Calu3 (cell line): ENCODE data around the gene PCGF5. TPM values are rescaled to one million over a fixed set of nuclear protein-coding genes. Genes with fewer than 3 reads are reported as not detected.
"Not testable (repeated sequence)": the region's sequence is repeated elsewhere in the genome, so short reads cannot be mapped to it uniquely, and the experiment has no call there.

ENCODE experiments used
- BruUV-seq: library from RNA; stranded (reverse); fragments of 400-500 nt; replicated peaks from 2 replicates; lab custom pipeline; 2021; lab: Mats Ljungman, UMichigan
- CTCF ChIA-PET: fragments of 300-600 bp; sonication (Branson Sonifier 250); formaldehyde crosslinking; loops from one replicate; lab custom pipeline; 2022; ENCODE audit warnings: antibody characterized with exemption; lab: Charles Lee
- DNase-seq: peaks from one replicate; pipeline ENCODE4 v3.0.0; 2022
- H3K27ac Mint-ChIP-seq: one replicate; pipeline ENCODE4 v1.8.0; 2022; ENCODE audit warnings: mixed read lengths; ENCODE audit not compliant: unreplicated experiment
- H3K27me3 Mint-ChIP-seq: one replicate; pipeline ENCODE4 v1.8.0; 2022; ENCODE audit warnings: mixed read lengths; ENCODE audit not compliant: unreplicated experiment
- H3K36me3 Mint-ChIP-seq: one replicate; pipeline ENCODE4 v1.8.0; 2022; ENCODE audit warnings: mild to moderate bottlenecking, moderate library complexity, mixed read lengths; ENCODE audit not compliant: insufficient read depth, unreplicated experiment
- H3K4me1 Mint-ChIP-seq: one replicate; pipeline ENCODE4 v1.8.0; 2022; ENCODE audit warnings: mild to moderate bottlenecking, low read depth, mixed read lengths; ENCODE audit not compliant: unreplicated experiment
- H3K4me3 Mint-ChIP-seq: one replicate; pipeline ENCODE4 v1.8.0; 2022; ENCODE audit warnings: mild to moderate bottlenecking, low read depth, moderate library complexity, mixed read lengths; ENCODE audit not compliant: unreplicated experiment
- H3K9me3 Mint-ChIP-seq: one replicate; pipeline ENCODE4 v1.8.0; 2022; ENCODE audit warnings: low read depth, mixed read lengths; ENCODE audit not compliant: unreplicated experiment
- intact Hi-C: fragments of 100-400 bp; cut with micrococcal nuclease; formaldehyde crosslinking; loops from one replicate; pipeline ENCODE4 v1.10.0; 2022; ENCODE audit not compliant: unreplicated experiment
- total RNA-seq: library from RNA; stranded (reverse); gene quantifications from 2 replicates; pipeline ENCODE4 v1.2.3, GENCODE V29; 2022
- TF ChIP-seq, protein P1 (sequence below): fragments of 200-600 bp; IDR thresholded peaks from one replicate; pipeline ENCODE4 v1.8.0; 2022; ENCODE audit warnings: antibody characterized with exemption; ENCODE audit not compliant: unreplicated experiment

Gene PCGF5
- total RNA-seq, 1 experiment from 2014 or later = 19.5 TPM

DNA sequence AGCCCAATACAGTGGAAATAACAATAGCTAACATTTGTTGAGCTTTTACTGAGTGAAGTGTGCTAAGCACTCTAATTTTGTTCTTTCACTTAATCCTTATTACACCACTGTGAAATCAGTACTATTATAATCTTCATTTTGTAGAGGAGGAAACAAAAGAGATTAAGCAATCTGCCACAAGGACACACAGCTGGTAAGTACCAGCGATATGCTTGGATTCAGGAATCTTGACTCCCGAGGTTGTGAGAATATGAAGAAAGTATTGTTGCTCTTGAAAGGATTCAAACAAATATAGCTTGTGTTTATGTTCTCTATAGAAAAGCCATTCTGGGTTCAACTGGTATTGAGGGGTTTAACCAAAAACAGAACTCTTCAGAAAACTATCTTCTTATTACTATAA lies 96.0 kb downstream of the PCGF5 start:
- Mint-ChIP-seq H3K4me1 (no peaks in the 10 kb centered on the region), H3K9me3 (no peaks in the 10 kb centered on the region), H3K27ac (no peak overlapping the region), H3K27me3 (no peaks in the 10 kb centered on the region), H3K36me3 (no peaks in the 10 kb centered on the region), H3K4me3 (no peak overlapping the region)
- TF ChIP-seq, protein P1, sequence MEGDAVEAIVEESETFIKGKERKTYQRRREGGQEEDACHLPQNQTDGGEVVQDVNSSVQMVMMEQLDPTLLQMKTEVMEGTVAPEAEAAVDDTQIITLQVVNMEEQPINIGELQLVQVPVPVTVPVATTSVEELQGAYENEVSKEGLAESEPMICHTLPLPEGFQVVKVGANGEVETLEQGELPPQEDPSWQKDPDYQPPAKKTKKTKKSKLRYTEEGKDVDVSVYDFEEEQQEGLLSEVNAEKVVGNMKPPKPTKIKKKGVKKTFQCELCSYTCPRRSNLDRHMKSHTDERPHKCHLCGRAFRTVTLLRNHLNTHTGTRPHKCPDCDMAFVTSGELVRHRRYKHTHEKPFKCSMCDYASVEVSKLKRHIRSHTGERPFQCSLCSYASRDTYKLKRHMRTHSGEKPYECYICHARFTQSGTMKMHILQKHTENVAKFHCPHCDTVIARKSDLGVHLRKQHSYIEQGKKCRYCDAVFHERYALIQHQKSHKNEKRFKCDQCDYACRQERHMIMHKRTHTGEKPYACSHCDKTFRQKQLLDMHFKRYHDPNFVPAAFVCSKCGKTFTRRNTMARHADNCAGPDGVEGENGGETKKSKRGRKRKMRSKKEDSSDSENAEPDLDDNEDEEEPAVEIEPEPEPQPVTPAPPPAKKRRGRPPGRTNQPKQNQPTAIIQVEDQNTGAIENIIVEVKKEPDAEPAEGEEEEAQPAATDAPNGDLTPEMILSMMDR = no peak
- no peak for DNase-seq
- CTCF ChIA-PET = no interaction called here
- intact Hi-C loops = no loop called here
- no TSS peak for BruUV-seq

DNA sequence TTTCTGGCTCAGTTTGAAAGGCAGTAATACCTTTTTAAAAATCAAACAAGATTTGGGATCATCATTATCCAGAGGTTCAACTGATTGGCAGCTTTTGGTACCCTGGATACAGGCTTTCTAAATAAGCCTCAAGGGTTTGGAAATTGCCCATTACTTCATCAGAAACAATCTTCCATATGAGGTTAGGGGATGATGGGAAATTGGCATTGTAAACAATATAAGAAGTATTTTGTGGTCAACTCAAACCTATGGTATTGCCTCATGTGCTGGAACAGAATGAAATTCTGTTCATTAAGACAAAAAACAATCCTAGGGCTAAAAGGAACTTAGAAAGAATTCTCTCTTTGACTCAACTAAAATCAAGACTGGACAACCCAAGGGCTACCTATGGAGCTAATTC lies 97.1 kb downstream of the PCGF5 start:
- CTCF ChIA-PET = no interaction called here
- Mint-ChIP-seq H3K36me3 (no peaks in the 10 kb centered on the region), H3K27ac (no peak overlapping the region), H3K4me1 (no peaks in the 10 kb centered on the region), H3K27me3 (no peaks in the 10 kb centered on the region), H3K4me3 (no peak overlapping the region), H3K9me3 (no peaks in the 10 kb centered on the region)
- TF ChIP-seq, protein P1 = no peak
- intact Hi-C loops = no loop called here
- DNase-seq = no peak
- no TSS peak for BruUV-seq

DNA sequence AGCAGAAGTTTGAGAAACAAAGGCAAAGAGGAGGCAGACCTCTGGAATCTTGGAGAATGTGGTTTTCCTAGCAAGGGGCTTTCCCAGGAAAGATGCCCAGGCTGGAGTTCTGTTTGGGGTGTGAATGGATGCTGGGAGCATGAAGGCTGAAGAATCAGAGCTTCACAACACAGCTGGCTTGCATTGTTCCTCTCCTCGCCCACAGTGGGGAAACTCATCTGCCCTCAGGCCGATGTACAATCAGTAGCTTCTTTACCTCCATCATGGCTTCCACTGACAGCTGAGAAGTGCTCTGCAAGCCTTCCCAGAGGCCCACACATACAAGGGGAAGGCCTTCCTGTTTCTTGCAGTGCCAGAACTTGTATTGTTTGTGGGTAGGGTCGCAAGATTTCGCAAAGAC lies 98.9 kb downstream of the PCGF5 start:
- no peaks in the 10 kb centered on the region for H3K36me3 Mint-ChIP-seq
- H3K27me3 Mint-ChIP-seq = no peaks in the 10 kb centered on the region
- DNase-seq = no peak
- intact Hi-C loops = no loop called here
- TF ChIP-seq, protein P1 = no peak
- H3K4me1 Mint-ChIP-seq = no peaks in the 10 kb centered on the region
- no TSS peak for BruUV-seq
- no peak overlapping the region for H3K27ac Mint-ChIP-seq
- no peaks in the 10 kb centered on the region for H3K9me3 Mint-ChIP-seq
- no peak overlapping the region for H3K4me3 Mint-ChIP-seq
- CTCF ChIA-PET = no interaction called here

DNA sequence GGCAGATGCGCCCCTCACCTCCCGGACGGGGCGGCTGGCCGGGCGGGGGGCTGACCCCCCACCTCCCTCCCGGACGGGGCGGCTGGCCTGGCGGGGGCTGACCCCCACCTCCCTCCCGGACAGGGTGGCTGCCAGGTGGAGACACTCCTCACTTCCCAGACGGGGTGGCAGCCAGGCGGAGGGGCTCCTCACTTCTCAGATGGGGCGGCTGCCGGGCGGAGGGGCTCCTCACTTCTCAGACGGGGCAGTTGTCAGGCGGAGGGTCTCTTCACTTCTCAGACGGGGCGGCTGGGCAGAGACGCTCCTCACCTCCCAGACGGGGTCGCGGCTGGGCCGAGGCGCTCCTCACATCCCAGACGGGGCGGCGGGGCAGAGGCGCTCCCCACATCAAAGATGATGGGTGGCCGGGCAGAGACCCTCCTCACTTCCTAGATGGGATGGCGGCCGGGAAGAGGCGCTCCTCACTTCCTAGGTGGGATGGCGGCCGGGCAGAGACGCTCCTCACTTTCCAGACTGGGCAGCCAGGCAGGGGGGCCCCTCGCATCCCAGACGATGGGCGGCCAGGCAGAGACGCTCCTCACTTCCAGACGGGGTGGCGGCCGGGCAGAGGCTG lies 102.9 kb downstream of the PCGF5 start:
- intact Hi-C loops, H3K4me3 Mint-ChIP-seq, H3K9me3 Mint-ChIP-seq: not testable (repeated sequence)

DNA sequence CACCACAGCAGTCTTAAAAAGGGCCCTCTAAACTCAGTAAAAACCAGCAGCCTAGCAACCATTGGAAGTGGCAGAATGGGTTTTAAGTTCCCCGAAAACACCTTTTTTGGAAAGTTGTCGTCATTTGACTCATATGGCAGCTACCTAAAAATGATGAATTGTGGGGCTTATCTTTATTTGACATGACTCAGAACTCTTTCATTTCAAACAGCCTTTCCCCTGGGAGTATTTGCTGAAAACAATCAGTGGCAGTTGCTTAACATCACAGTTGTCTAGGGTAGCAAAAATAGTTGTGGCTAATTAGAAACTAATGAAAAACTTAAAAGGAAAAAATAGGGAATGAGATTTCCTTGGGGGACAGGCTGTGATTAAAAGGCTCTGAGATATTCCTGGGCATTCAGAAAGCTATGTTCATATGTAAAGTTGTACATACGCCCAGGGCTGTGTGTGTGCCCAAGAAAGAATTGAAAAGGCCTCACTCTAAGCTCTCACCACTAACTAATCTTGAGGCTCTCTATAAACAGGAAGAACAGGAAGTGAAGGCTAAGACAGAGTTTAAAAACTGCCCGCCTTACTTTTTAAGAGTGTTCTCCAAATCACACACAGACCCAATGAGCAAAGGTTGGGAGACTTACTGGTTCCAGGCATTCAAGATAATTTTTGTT lies 108.0 kb downstream of the PCGF5 start:
- TF ChIP-seq, protein P1 = no peak
- H3K4me3 Mint-ChIP-seq = no peak overlapping the region
- H3K27ac Mint-ChIP-seq = no peak overlapping the region
- peaks cover 3% of the 10 kb centered on the region for H3K9me3 Mint-ChIP-seq
- H3K4me1 Mint-ChIP-seq = no peaks in the 10 kb centered on the region
- no TSS peak for BruUV-seq
- DNase-seq = no peak
- H3K27me3 Mint-ChIP-seq = no peaks in the 10 kb centered on the region
- H3K36me3 Mint-ChIP-seq = no peaks in the 10 kb centered on the region
- intact Hi-C loops = no loop called here
- CTCF ChIA-PET = interaction anchor here (0.6 kb wide), 1 partner anchor 280 kb away, joined by 4 read pairs; no protein-coding TSS in a partner anchor

More for the DNA sequence above, 102.9 kb downstream of the PCGF5 start:
- H3K27ac Mint-ChIP-seq, BruUV-seq, CTCF ChIA-PET, H3K27me3 Mint-ChIP-seq, H3K4me1 Mint-ChIP-seq, H3K36me3 Mint-ChIP-seq, DNase-seq: not testable (repeated sequence)
